Smooth muscle cell (in vitro differentiated cells): ENCODE measurements around the gene TRIM33. TPM values are rescaled to one million over a fixed set of nuclear protein-coding genes. Genes with fewer than 3 reads are reported as not detected.
A peak's percentile ranks its signal among the peaks of the same experiment; 100 is the strongest.

Experiments used
- DNase-seq: peaks from one replicate; lab custom pipeline; 2025; ENCODE audit not compliant: unreplicated experiment; lab: John Stamatoyannopoulos, UW
- H2AFZ ChIP-seq: fragments of 200-600 bp; sonication (generic); 2 replicates; pipeline ENCODE4 v1.6.0; 2016; ENCODE audit warnings: antibody characterized with exemption, low read depth, mild to moderate bottlenecking
- H3F3A ChIP-seq: fragments of 200-600 bp; sonication (generic); 2 replicates; pipeline ENCODE4 v1.6.0; 2017; ENCODE audit warnings: antibody characterized with exemption, low read depth
- H3K27ac ChIP-seq: fragments of 200-600 bp; sonication (generic); 2 replicates; pipeline ENCODE4 v1.5.1; 2016; ENCODE audit warnings: low read depth, mild to moderate bottlenecking
- H3K27me3 ChIP-seq: fragments of 200-600 bp; sonication (generic); 2 replicates; pipeline ENCODE4 v1.6.1; 2016; ENCODE audit warnings: low read depth, mild to moderate bottlenecking
- H3K36me3 ChIP-seq: fragments of 200-600 bp; sonication (generic); 2 replicates; pipeline ENCODE4 v1.5.1; 2016; ENCODE audit warnings: low read depth
- H3K4me1 ChIP-seq: fragments of 200-600 bp; sonication (generic); 2 replicates; pipeline ENCODE4 v1.5.1; 2016; ENCODE audit warnings: low read depth
- H3K4me2 ChIP-seq: fragments of 200-600 bp; sonication (generic); 2 replicates; pipeline ENCODE4 v1.6.0; 2016; ENCODE audit warnings: mild to moderate bottlenecking
- H3K4me3 ChIP-seq: fragments of 200-600 bp; sonication (generic); 2 replicates; pipeline ENCODE4 v1.5.1; 2016; ENCODE audit warnings: mild to moderate bottlenecking
- H3K79me2 ChIP-seq: fragments of 200-600 bp; sonication (generic); 2 replicates; pipeline ENCODE4 v1.6.0; 2016; ENCODE audit warnings: low read depth, mild to moderate bottlenecking
- H3K9ac ChIP-seq: fragments of 200-600 bp; sonication (generic); 2 replicates; pipeline ENCODE4 v1.6.0; 2016; ENCODE audit warnings: low read depth
- H3K9me3 ChIP-seq: fragments of 200-600 bp; sonication (generic); replicated peaks from 2 replicates; pipeline ENCODE4 v1.5.1; 2016; ENCODE audit warnings: low read depth
- H4K20me1 ChIP-seq: fragments of 200-600 bp; sonication (generic); 2 replicates; pipeline ENCODE4 v1.6.0; 2016; ENCODE audit warnings: low read depth
- WGBS: methylation state at CpG from one replicate; pipeline ENCODE4 v1.1.7; 2016; ENCODE audit warnings: low lambda C conversion rate; 5-methylcytosine and 5-hydroxymethylcytosine counted together
- polyA plus RNA-seq: library from polyadenylated mRNA; unstranded; fragments of >200 nt; fragmentation: Nextera tagmentation; extraction: Ambion mirVana; gene quantifications from 2 replicates; pipeline ENCODE4 v1.2.1, GENCODE V29; 2016
- total RNA-seq: library from RNA; depleted of rRNA; stranded (reverse); fragments of >200 nt; gene quantifications from 2 replicates; pipeline ENCODE4 v1.2.3, GENCODE V29; 2014
- TF ChIP-seq, protein P1 (sequence below): fragments of 200-600 bp; sonication (generic); IDR thresholded peaks from 2 replicates; pipeline ENCODE4 v1.5.1; 2017; ENCODE audit warnings: borderline replicate concordance, mild to moderate bottlenecking, antibody characterized with exemption; ENCODE audit not compliant: insufficient read depth, poor library complexity, severe bottlenecking

TRIM33 gene
- total and polyA plus RNA-seq, 2 experiments from 2014 or later: 12.0 to 30.5 TPM

GRCh38 chr1:114462341-114462740 lies 48.7 kb downstream of the TRIM33 start:
- H3K4me1 ChIP-seq: no peaks in the 10 kb centered on the region
- no peaks in the 10 kb centered on the region for H3K27me3 ChIP-seq
- no peak overlapping the region for H3K9ac ChIP-seq
- 100% methylated on average over 1 of the region's 1 CpG for WGBS
- DNase-seq: no peak
- no peak overlapping the region for H3K4me2 ChIP-seq
- no peak overlapping the region for H3K27ac ChIP-seq
- H3K36me3 ChIP-seq: peaks cover 5% of the 10 kb centered on the region
- no peaks in the 10 kb centered on the region for H3K9me3 ChIP-seq
- H4K20me1 ChIP-seq: peaks cover 26% of the 10 kb centered on the region
- TF ChIP-seq, protein P1, sequence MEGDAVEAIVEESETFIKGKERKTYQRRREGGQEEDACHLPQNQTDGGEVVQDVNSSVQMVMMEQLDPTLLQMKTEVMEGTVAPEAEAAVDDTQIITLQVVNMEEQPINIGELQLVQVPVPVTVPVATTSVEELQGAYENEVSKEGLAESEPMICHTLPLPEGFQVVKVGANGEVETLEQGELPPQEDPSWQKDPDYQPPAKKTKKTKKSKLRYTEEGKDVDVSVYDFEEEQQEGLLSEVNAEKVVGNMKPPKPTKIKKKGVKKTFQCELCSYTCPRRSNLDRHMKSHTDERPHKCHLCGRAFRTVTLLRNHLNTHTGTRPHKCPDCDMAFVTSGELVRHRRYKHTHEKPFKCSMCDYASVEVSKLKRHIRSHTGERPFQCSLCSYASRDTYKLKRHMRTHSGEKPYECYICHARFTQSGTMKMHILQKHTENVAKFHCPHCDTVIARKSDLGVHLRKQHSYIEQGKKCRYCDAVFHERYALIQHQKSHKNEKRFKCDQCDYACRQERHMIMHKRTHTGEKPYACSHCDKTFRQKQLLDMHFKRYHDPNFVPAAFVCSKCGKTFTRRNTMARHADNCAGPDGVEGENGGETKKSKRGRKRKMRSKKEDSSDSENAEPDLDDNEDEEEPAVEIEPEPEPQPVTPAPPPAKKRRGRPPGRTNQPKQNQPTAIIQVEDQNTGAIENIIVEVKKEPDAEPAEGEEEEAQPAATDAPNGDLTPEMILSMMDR: no peak
- no peak overlapping the region for H2AFZ ChIP-seq
- no peaks in the 10 kb centered on the region for H3F3A ChIP-seq
- no peak overlapping the region for H3K4me3 ChIP-seq
- peaks cover 45% of the 10 kb centered on the region for H3K79me2 ChIP-seq

DNA sequence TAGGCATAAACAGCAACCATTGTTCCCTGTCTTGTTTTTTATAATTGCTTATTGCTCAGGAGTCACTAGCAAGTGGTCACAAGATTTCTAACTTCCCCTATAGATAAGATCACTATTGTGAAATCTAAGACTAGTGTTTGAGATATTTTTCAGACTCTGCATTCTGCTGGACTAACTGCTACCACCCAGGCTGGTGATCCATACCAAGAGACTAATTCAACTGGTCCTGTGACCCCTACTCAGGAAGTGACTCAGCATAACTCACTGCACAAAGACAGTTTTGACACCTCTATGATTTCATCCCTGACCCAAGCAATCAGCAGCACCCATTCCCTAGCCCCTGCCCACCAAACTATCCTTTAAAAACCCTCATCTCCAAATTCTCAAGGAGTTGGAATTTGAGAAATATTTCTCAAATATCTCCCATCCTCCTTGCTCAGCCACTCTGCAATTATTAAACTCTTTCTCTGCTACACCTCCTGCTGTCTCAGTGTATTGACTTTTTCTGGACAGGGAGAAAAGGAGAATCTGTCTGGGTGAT lies 52.7 kb downstream of the TRIM33 start:
- TF ChIP-seq, protein P1: no peak
- Histone ChIP-seq H3K4me1 (no peaks in the 10 kb centered on the region), H3K4me2 (peak overlapping the region; percentile 2), H3K36me3 (peaks cover 4% of the 10 kb centered on the region), H3F3A (no peaks in the 10 kb centered on the region), H3K9ac (peak overlapping the region; percentile 52), H3K27me3 (no peaks in the 10 kb centered on the region), H2AFZ (no peak overlapping the region), H3K79me2 (peaks cover 7% of the 10 kb centered on the region), H4K20me1 (no peaks in the 10 kb centered on the region), H3K27ac (peak overlapping the region; percentile 85), H3K4me3 (no peak overlapping the region), H3K9me3 (no peaks in the 10 kb centered on the region)
- no peak for DNase-seq

GRCh38 chr1:114457675-114458236 lies 53.2 kb downstream of the TRIM33 start:
- Histone ChIP-seq H3K36me3 (no peaks in the 10 kb centered on the region), H4K20me1 (no peaks in the 10 kb centered on the region), H3K79me2 (peaks cover 4% of the 10 kb centered on the region), H3K9ac (peak overlapping the region; percentile 52), H2AFZ (no peak overlapping the region), H3K27me3 (no peaks in the 10 kb centered on the region), H3K27ac (peak overlapping the region; percentile 85), H3F3A (no peaks in the 10 kb centered on the region), H3K4me3 (no peak overlapping the region), H3K4me1 (no peaks in the 10 kb centered on the region), H3K9me3 (no peaks in the 10 kb centered on the region), H3K4me2 (no peak overlapping the region)
- 95% methylated on average over 4 of the region's 4 CpGs for WGBS
- no peak for DNase-seq
- TF ChIP-seq, protein P1: no peak

- H3K4me1 ChIP-seq: no peaks in the 10 kb centered on the region
- no peaks in the 10 kb centered on the region for H4K20me1 ChIP-seq
- no peak overlapping the region for H3K9ac ChIP-seq
- WGBS: 98% methylated on average over 3 of the region's 3 CpGs
- H3F3A ChIP-seq: no peaks in the 10 kb centered on the region
- no peak overlapping the region for H3K4me2 ChIP-seq
- H3K79me2 ChIP-seq: peaks cover 4% of the 10 kb centered on the region
- H3K36me3 ChIP-seq: peaks cover 3% of the 10 kb centered on the region
- TF ChIP-seq, protein P1: no peak
- no peak overlapping the region for H2AFZ ChIP-seq
- H3K4me3 ChIP-seq: no peak overlapping the region
- H3K27me3 ChIP-seq: no peaks in the 10 kb centered on the region
- no peak overlapping the region for H3K27ac ChIP-seq
- no peaks in the 10 kb centered on the region for H3K9me3 ChIP-seq
- DNase-seq: no peak
Observed at GRCh38 chr1:114456586-114456985, 54.4 kb downstream of the TRIM33 start.
